ENCODE data around the gene FER.
"Not testable (repeated sequence)": the region's sequence is repeated elsewhere in the genome, so short reads cannot be mapped to it uniquely, and the experiment has no call there.

FER gene

DNA sequence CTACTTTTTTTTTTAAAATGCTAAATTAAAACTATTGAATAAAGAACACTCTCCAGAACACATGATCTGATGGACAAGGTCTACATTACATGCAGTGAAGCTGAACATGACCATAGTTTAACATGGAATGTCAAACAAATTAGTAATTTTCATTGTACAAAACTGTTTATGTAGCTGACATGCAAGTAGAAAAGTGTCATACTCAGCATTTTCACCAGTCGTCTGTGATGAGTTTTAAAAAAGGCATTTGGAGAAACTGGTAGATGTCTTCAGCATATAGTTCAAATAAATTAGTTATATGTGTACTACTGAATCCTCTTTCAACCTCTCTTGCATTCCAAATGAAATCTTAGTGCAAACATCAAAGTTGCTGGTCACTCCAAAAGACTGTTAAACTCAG is 301.9 kb downstream of the FER start:
- no peak for DNase-seq

DNA sequence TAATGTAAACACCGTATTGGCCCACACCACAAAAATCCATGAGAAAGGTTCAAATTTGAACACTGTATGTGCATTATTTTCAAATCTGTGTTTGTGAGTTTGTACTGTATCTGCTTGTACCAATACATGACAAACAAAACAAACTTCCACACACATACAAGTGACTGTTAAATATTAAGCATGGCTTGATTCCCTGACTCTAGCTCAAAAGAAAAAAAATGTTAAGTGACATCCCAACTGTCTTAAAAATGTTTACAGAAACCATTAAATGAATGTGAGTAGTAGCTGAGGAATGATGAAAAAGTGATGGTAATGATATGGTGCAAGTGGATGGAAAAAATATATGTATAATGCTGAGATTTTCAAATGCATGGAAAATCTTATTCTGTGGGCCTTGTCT is 302.6 kb downstream of the FER start:
- not testable (repeated sequence) for DNase-seq

DNA sequence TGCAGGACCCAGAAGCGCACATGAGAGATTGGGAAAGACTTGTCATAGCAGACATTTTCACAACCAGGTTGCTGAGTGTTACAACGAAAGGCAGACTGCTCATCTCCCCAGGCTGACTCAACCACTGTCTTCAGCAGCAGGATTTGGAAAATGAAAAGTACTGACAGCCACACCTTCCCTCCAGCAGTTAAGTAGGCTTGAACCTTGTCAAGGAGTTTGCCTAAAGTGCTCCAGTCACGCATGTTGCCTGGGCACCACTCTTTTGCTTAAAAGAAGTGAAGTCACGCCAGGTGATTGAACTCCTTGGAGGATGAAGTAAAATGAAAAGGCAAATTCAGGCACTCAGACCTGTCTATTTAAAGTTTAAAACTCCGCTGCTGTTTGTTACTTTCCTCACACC is 304.5 kb downstream of the FER start:
- not testable (repeated sequence) for DNase-seq

DNA sequence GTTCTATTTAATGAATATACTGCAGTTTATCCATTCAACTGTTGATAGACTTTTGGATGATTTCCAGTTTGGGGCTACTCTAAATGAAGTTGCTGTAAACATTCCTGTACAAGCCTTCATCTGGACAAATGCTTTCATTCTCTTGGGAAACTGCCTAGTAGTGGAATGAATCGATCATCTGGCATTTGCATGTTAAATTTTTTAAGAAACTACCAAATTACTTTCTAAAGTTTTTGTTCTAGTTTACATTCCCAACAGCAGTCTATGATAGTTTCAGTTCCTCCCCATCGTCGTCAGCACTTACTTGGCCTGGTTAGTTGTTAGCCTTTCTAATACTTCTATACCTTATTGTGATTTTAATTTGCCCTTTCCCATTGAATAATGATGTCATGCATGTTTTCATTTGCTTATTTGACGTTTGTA is 306.3 kb downstream of the FER start:
- no peak for DNase-seq

DNA sequence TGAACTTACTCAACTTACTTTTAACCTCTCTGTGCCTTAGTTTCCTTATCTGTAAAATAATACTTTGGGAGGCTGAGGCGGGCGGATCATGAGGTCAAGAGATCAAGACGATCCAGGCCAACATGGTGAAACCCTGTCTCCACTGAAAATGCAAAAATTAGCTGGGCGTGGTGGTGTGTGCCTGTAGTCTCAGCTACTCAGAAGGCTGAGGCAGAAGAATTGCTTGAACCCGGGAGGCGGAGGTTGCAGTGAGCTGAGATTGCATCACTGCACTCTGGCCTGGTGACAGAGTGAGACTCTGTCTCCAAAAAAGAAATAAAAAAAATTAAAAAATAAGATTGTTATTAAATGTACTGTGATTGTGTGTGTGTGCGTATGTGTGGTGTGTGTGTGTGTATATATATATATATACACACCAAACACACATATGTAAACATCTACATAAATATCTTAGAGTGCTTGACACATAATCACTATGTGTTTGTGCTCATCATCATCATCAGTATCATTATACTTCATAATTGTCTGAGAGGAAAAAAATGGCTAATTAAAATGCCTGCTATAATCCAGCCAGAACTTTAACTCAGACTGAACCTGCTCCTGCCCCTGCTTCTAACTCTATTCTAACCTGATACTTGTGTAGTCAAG is 312.8 kb downstream of the FER start:
- no peak for DNase-seq

DNA sequence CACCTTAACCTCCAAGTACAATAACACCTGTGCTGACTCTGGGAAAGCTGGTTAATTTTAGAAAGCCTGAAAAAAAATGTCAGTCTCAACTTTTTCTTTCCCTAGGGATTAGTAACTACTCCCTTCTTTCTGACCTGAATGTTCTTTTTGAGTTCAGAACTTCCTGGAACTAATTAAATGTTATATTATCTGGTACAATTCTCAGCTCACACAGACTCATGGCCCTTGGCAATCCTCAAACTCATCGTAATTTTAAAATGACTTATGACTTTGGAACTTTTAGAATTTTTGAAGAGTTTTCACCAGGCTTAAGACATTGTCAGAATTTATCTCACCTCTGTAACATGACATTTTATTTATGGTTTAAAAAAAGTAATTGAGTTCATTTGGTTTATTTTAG is 315.0 kb downstream of the FER start:
- DNase-seq, result no peak

DNA sequence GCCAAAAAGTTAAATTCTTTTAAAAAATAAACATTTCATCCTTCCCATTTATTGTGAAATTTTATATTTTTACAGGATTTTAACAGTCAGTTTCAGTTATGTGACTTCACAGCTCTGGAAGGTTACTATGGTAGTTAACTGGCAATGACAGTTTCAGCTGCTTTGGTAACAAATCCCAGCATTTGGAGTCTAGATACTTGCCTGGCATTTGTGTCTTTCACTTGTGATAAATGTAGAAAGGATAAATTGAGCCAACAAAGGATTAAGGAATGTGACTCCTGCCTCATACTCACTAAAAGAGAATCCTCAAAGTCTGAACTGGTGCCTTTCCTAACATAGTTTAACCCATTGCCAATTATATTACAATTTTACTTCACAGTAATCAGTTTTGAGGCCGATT is 315.5 kb downstream of the FER start:
- DNase-seq, result no peak

DNA sequence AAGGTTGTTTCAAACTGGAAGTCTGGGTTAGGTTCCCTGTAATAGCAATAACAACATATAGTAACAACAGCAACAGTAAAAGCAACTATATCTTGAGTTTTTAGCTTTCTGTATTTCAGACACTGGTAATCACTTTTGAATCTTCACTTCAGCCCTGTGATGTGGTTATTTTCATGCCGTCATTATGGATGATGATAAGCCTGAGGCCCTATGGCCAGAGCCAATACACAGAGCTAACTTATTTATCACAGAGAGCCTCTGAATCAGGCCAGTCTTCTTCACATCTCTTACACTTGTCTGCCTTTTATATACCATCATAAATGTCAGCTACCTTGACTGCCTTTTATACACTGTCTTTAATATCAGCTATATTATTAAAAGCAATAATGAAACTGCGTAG is 329.0 kb downstream of the FER start:
- DNase-seq, result no peak

DNA sequence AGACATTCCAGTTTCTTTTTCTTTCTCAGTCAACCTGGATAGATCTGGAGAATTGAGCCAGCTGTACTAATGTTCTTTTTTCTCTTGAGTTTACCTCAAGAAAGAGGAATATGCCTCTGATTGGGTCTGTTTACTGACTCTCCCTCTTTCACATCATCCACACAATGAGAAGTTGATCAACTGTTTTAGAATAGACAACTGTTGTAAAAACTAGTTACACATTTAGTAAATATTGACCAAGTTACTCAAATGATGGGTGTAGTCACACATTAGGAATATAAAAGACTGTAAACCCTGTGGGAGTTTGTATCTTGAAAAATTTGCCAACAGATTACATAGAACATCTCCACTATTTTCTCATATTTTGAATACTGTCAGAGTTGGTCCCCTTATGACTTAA is 330.8 kb downstream of the FER start:
- no peak for DNase-seq

DNA sequence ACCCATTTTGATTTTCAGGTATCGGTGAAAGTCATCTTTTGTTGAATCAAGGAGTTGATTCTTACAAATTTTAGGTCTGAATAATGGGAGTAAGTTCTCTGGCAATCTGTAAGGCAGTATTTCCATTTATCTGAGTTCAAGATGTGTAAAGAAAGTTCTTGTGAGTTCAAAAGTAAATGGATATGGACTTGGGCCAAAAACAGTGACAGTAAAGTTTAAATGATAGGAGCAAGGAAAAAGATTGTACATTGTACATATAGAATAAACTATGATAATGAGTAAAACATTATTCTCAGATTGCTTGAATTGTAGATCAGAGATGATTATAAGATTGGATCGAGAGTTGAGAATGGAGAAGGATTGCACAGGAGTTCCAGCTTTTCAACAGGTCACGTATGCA is 332.8 kb downstream of the FER start:
- no peak for DNase-seq

DNA sequence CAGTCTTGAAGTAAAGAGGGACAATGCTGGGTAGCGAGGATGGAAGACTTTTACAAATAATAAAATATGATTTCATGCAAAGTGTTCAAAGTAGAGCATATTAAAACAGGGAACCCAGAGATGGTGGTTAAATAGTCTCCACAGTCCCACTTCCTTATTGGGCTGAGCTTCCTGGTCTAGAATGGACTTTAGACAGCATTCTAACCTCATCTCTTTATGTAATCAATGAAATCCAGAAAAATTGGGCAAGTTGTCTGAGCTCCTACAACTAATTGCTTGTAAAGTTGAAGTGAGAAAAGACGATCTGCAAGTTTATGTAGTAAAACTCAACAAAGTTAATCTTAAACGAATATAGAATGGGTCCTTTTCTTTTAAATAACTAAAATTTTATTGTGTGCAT is 333.2 kb downstream of the FER start:
- no peak for DNase-seq

DNA sequence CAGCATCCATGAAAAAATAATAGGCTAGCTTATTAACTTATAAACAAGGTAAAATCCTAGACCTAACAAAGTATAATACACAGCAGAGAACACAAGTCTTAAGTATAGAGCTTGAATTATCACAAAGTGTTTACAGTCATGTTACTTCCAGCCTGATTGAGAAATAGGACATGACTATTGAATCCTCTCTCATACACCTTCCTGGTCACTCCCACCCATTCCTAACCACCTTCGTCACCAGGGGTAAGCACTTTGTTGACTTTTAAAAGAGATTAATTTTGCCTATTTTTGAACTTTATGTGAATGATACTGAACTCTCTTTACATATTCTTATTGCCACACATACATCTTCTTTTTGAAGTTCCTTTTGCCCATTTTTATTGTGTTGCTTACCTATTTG is 336.2 kb downstream of the FER start:
- DNase-seq, result no peak

DNA sequence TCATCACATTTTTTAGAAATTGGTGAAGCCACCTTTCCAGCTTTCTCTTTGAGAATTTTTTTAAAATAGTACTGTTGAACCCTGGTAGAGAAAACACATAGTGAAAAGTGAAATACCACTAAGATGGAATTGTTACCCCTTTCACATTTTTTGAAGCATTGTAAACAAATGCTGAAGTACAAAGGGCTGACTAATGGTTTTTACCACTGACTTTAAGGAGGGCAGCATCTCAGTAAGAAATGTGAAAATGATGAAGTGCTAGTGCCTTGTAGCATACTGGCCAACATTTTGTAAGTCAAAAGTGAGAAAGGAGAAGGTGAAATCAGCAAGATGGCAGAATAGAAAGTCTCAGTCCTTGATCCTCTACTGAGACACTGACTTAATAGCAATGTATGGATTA is 341.5 kb downstream of the FER start:
- no peak for DNase-seq

DNA sequence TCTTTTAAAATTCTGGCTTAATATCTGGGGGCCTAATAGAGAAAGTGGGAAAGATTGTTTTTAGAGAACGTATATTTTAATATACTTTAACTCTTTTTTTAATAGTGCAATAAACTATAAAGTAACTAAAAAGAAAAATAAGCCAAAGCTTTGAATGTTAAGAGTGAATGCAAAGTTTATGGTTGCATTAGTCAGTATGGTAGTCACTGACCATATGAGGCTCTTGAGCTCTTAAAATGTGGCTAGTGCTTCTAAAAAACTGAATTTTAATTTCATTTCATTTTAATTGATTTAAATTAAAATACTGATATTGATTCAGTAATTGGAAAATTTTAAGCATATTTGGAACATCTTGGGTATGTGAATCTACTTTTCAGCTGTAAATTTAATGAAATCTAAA is 351.4 kb downstream of the FER start:
- DNase-seq, result no peak

DNA sequence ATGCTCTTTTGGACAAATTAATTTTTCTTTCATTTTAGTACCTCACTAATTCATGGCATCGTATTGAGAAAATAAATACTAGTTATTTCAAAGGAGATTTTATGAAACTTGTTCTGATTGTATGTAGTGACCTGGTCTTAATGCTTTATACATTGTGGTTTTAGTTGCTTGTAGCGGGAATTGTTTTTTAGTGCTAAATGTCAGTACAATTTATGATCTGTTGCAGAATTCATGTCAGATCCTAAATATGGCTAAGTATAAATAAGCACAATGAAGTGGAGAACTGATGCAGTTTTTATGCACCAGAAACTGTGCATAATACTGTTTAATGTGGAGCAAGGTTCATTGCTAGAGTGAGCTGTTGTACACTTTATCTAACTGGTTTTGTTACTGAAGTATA is 353.3 kb downstream of the FER start:
- DNase-seq, result no peak

DNA sequence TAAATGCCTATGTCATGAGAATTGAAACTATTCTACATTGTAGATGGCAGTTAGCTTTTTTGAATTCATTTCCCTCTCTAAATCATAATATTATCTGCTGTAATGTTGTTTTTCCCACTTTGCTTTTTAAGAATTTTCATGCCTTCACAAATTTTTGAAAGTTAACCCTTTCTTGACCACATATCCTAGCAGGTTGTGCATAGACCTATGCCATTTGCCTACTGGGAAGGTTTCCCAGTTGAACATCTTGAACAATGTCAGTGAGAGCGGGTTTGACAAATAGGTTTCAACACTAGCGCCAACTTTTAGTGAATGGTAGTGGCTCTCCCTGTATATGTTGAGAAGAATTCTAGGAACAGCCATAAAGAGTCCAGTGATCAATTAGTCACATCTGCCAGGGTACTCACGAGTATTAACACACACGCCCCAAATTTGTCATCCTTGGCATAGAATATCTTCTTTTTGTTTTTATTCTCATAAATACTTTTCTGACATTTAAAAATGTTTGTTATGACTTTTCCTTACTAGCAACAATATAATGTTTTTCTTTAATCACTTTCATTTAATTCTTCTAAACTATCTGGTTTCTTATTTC is 354.5 kb downstream of the FER start:
- no peak for DNase-seq

DNA sequence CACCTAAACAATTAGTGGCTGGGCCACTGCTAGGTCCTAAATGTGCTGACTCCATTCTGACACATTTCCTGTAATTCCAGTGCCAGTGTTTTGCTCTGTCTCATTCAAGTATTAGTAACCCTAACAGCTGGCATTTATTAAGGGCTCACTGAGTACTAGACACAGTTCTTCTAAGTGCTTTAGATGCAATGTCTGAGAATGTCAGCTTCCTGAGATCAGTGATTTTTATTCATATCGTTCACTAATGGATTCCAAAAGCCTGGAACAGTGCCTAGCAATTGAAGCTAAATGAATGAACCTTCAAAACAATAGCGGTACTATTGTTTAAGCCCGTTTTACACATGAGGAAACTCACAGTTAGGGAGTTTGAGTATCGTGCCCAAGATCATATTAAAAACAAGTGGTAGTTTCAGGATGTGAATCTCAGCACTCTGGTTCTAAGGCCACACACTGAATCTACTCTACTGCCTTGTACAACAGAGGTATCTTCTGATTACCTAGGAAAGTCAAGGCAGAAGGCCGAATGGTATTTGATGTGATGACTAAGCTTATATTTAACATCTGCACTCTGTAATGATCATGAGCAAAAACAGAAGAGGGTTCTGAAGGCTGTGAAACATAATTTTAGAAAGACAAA is 358.1 kb downstream of the FER start:
- peak; percentile 33 to 62 for DNase-seq

DNA sequence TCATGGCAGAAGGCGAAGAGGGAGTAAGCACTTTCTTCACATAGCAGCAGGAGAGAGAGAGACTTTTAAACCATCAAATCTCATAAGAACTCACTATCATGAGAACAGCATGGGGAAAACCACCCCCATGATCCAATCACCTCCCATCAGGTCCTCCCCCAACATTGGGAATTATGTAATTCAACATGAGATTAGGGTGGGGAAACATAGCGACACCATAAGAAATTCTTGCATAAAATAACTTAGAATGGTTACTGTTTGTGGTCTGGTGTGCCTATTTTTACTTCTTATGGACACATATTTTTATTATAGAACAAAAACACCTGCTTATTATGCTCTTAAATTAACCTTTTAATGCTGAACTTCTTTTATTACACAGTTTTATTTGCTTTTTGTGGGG is 364.0 kb downstream of the FER start:
- no peak for DNase-seq

DNA sequence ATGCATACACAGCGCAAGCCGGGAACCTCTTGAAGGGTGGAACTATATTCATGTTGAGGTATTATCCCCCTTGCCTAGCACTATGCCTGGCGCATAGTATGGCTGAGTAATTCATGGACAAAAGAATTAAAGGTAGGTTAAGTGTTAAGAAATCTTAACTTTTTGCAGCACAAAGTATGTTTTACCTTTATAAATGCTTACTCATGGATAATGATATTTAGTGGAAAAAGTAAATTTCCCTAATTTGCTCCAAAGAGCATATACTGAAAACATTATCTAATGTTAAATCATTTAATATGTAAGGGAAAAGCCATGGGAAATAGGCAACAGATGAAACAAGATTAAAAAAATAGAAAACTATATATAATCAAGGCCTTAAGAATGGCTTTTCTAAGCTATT is 365.9 kb downstream of the FER start:
- no peak for DNase-seq

DNA sequence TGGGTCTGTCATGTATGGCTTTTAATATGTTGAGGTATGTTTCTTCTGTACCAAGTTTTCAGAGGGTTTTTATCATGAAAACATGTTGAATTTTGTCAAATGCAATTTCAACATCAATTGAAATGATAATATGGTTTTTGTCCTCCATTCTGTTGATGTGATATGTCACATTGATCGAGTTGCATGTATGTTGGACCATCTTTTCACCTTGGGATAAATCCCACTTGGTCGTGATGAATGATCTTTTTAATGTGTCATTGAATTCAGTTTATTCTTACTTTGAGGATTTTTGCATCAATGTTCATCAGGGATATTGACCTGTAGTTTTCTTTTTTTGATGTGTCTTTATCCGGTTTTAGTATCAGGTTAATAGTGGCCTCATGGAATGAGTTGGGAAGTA is 373.5 kb downstream of the FER start:
- no peak for DNase-seq

DNA sequence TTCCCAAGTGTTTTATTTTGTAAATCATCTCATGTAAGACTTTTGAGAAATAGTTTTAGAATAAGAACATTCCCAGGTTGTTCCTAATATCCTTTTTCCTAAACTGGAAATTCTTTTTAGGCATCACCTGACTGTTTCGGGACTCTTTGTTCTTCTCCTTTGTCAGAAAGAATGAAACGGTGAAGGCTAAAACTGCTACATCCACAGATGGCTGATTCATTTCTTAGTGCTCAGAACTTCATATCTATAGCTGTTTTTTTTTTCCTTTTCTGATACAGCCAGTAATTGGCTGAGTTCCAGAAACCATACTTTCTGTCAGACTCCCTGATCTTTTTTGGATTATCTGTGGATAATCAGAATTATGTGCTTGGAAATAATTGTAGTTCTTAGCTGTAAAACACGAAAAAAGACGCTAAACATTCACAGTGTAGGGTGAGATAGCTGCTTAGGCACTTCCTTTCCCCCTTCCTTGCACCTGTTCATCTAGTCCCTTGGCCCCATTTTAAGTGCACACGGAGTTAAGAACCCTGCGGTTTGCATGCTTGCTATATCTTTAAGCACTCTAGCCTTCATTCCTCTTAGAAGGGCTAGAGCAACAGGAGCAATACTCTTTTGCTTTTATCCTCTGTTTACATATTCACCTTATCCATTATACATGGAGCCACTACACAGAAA is 378.2 kb downstream of the FER start:
- DNase-seq, result no peak

DNA sequence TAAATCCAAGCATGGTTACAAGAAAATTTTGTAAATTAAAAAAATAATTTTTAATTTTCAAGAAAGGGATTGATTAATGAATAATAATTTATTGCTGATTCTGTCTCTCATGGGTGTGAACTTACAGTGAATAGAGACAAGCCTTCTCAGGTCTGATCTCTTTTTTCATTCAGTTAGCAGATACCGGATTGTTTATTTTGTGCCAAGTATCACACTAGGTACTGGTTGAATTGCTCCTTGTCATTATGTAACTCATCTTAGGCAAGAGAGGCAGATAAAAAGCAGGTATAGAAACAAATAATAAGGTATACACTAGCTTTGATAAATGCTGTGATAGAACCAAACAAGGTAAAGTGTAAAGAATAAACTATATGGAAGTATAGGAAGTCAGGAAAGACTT is 378.8 kb downstream of the FER start:
- no peak for DNase-seq

DNA sequence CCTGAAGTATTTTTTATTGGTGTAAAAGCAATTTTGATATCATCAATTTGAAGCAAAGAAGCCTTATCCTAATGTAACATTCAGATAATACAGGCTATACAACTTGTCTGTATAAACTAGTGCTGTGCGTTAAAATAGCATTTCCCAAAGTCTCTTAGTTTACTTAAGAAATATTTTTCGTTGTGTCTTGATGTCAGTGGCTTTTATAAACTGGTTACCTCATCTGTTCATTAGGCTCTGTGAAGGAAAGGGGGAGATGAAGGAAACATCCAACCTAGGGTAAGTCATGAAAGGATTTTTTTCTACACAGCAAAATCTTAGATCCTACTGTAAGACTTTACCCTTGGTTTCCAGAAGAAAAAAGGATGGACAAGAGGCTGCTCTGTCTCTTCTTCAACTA is 389.2 kb downstream of the FER start:
- no peak for DNase-seq
